Epithelial cell of prostate (primary cell): Measurements from ENCODE around the gene TMCC3.

Source experiments
- DNase-seq: peaks from one replicate; pipeline ENCODE4 v3.0.0-alpha.2; 2011; ENCODE audit warnings: low read depth, low spot score
- H3K27ac ChIP-seq: fragments of 450-650 bp; 2 replicates; pipeline ENCODE4 v1.5.1; 2017; ENCODE audit warnings: mild to moderate bottlenecking

TMCC3 gene

GRCh38 chr12:94545935-94546771 is 104.2 kb downstream of the TMCC3 start:
- DNase-seq: no peak

DNA sequence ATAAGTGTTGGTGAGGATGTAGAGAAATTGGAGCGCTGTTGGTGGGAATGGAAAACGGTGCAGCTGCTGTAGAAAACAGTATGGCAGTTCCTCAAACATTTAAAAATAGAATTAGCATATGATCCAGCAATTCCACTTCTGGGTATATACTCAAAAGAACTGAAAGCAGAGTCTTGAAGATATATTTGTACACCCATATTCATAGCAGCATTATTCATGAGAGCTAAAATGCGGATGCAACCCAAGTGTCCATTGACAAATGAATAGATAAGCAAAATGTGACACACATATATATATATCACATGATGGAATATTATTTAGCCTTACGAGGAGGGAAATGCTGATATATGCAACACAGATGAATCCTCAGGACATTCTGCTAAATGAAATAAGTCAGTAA is 106.0 kb downstream of the TMCC3 start:
- no peak for DNase-seq
- no peak overlapping the region for H3K27ac ChIP-seq

More at GRCh38 chr12:94545935-94546771, 104.2 kb downstream of the TMCC3 start:
- no peak overlapping the region for H3K27ac ChIP-seq

DNA sequence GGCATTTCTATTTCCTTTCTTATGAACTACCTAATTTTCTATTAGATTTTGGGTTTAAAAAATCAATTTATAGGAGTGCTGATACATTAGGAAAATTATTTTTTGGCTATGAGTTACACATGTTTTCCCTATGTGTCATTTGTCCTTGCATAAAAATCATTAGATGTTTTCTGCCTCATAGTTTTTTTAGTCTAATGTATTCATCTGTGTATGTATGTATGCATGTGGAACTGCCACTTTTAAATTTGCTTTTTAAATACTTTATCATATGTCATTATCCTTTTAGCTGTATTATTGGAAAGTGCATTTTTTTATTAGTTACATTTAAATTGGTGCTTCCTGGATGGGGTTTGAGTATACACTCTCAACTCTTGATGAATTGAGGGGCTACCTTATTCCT is 112.0 kb downstream of the TMCC3 start:
- no peak overlapping the region for H3K27ac ChIP-seq
- no peak for DNase-seq

DNA sequence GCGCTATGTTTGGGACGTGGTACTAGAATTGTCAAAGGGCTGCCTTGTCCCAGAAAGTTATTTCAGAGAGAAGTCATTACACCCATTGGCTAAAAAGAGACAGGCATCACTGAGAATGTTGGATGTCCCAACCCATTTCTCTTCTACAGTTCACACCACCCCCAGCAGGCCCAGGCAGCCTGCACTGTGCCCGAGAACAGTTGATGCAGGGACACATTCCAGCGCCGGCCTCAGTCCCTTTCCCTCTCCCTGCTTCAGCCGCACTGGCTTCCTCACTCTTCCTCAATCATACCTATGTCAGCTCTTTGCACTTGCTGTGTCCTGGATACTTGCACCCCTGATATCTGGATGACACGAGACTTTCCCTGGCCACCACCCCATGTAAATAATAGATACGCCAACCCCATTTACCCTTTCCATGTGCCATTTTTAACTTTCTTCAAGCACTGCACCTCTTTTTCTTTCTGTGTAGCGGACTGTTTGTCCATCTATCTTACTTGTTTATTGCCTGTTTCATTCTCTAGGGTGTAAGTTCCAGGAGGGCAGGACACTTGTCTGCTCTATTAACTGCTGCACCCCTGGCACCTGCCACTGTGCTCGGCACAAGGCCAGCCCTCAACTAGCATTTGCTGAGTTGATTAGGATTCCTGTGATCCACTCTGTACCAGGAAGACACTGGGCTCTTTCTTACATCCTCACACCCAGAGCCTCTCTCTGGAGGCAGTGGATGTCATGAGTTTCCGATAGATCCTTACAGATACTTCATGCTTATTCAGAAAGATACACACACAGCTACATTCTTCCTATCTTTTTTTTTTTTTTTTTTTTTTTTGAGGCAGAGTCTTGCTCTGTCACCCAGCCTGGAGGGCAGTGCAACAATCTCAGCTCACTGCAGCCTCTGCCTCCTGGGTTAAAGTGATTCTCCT is 114.1 kb downstream of the TMCC3 start:
- no peak for DNase-seq
- no peak overlapping the region for H3K27ac ChIP-seq

DNA sequence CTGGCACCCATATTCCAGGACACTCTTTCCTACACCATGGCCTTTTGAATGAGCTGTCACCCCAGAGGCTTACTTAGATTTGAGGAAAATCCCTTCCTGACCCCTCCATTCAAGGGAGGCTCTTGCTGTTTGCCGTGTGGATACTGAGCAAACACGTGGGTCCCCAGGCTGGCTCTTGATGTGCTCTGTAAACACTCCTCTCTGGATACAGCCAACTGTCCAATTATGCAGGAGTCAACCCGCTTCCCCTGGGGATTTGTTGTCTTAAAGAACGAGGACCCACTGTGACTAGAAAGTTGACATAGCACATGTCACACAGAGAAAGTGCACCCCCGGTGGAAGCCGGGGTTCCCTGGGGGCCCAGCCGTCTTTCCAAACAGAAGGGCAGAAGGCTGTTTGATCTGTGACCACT is 114.8 kb downstream of the TMCC3 start:
- no peak for DNase-seq
- H3K27ac ChIP-seq: no peak overlapping the region

- H3K27ac ChIP-seq: no peak overlapping the region
- DNase-seq: no peak
These were observed 115.4 kb downstream of the TMCC3 start for GRCh38 chr12:94534774-94535509.

GRCh38 chr12:94534278-94534677 is 116.1 kb downstream of the TMCC3 start:
- H3K27ac ChIP-seq: no peak overlapping the region
- no peak for DNase-seq

DNA sequence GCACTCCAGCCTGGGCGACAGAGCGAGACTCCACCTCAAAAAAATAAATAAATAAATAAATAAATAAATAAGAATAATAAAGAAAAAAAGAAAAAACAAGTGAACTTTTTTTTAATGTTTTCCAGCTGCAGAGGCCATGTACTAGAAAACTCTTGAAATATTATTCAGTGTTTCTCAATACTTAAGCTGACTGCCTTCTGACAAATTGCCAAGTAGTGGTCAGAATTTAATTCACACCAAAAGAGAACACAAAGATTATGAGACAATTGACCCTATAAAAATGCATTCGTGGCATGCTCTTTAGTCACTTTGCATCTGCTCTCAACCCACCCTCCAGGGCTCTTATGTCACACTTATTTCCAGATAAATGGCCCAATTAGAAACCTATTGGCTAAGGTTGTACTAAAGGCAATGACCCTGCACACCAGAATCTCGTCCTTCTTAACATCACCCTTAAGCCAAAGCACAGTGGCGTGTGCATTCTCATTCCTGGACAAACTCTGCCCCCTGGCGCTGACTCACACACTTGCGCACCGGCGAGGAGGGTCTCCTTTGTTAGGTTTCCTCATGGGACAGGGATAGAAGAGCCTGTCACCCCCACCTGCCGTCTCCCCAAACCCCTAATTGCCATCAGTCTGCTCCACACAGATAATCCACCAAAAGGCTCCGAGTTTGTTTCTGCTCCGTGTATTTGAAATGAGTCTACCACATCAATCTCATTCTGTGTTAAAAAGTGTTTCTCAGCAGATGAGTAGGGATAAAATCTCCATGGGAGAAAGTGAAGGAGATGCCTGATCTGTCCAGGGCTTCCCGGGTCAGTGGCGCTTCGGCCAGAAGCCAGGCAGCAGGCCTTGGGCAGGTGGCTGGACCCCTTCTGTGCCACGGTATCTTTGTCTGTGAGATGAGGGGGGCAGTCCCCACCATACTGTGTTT is 117.6 kb downstream of the TMCC3 start:
- no peak for DNase-seq
- no peak overlapping the region for H3K27ac ChIP-seq

- DNase-seq: no peak
- H3K27ac ChIP-seq: no peak overlapping the region
These were observed 119.1 kb downstream of the TMCC3 start for GRCh38 chr12:94531196-94531720.

- H3K27ac ChIP-seq: no peak overlapping the region
- no peak for DNase-seq
These were observed 124.4 kb downstream of the TMCC3 start for GRCh38 chr12:94525951-94526350.
